ENCODE results near the gene SCYL1.
A peak's percentile ranks its signal among the peaks of the same experiment; 100 is the strongest.

The SCYL1 gene

GRCh38 chr11:65489706-65490320 lies 35.1 kb upstream of the SCYL1 start:
- no peak for TF ChIP-seq CTCF (IDR thresholded peaks at IDR 0.05; ENCODE audit: insufficient read depth, low read depth, low read length, missing control alignments)
- no peak for DNase-seq (ENCODE audit: low read depth)
- H3K4me3 ChIP-seq (ENCODE audit: low read length): no peak overlapping the region

DNA sequence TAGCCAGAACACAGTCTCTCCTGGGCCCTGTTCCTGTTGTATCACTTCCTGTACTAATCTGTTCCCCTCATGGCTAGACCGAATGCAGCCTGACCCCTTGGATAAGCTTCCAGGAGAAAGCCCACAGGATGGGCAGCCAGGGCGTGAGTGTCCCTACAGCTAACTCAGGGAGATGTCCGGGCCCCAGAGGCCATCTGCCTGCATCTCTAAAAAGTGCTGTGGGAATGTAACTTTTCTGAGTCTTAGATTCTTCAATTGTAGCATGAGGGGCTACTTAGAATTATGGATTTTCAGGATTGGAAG lies 33.8 kb upstream of the SCYL1 start:
- no peak for TF ChIP-seq CTCF (IDR thresholded peaks at IDR 0.05; ENCODE audit: insufficient read depth, low read depth, low read length, missing control alignments)
- no peak for DNase-seq (ENCODE audit: low read depth)
- H3K4me3 ChIP-seq (ENCODE audit: low read length): no peak overlapping the region

DNA sequence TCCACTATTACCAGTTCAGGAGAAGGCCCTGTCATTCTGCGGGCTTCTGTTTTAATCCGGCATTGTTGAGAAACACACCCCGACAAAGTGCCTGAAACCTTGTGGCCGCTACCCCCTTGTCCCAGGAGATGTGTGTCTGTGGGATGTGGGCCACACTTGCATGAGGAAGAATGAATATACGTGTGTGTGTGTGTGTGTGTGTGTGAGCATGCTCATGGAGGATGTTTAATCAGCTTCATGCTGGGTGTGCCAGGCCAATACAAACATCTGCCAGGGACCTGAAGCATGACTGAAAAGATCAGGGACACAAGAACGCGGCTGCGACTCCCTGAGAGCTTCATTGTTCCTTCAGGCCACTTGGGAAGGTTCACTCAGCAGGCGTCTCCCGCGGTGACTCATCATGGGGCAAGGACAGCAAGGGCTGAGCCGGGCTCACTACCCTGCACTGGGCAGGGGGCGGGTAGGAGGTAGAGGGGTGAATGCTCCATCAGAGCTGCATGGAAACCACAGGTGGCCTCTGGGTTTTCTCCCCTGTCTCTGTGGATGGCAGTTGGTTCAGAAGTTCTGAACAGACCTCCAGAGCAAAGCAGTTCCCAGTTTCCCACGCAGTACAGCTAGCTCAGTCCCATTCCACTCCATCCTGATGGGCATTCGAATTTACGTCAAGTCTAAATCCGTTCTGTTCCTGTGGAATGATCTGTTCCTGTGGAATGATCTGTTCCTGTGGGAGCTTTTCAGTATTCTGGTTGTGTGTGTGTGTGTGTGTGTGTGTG lies 33.1 kb upstream of the SCYL1 start:
- H3K4me3 ChIP-seq (ENCODE audit: low read length): peak overlapping the region; percentile 3
- no peak for TF ChIP-seq CTCF (IDR thresholded peaks at IDR 0.05; ENCODE audit: insufficient read depth, low read depth, low read length, missing control alignments)
- DNase-seq (ENCODE audit: low read depth): peak; percentile 90

GRCh38 chr11:65492387-65492636 lies 32.6 kb upstream of the SCYL1 start:
- DNase-seq (ENCODE audit: low read depth): no peak
- H3K4me3 ChIP-seq (ENCODE audit: low read length): no peak overlapping the region
- no peak for TF ChIP-seq CTCF (IDR thresholded peaks at IDR 0.05; ENCODE audit: insufficient read depth, low read depth, low read length, missing control alignments)

DNA sequence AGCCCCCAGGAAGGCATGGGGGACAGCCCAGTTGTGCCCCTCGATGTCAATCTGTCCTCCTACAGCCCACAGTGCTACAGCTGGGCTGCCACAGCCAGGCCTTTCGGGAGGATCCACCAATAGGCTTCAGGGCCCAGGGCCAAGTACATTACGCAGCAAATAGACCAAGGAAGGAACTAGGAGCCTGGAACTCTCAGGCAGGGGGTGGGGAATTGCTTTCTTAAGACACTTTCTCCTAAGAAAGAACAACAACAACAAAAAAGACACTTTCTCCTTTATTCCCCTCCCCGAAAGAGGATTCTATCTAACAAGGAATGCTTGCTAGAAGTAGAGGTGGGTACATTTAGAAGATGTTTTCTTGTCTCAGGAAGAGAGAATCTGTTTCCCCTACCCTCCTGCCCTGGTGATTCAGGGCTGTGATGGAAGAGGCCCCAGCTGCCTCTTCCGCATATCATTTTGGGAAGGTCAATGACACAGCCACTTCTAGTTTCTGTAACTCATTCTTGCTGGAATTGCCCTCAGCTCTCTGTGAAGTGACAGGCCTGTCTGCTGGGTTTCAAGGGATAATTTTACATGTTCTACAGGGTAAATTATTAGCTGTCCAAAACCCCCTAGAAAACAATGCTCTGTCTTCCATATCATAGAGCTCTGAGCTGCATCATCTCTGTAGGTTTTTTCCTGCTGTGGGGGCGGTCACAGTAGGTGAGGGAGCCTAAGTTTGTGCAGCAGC lies 32.1 kb upstream of the SCYL1 start:
- peak; percentile 92 for DNase-seq (ENCODE audit: low read depth)
- no peak for TF ChIP-seq CTCF (IDR thresholded peaks at IDR 0.05; ENCODE audit: insufficient read depth, low read depth, low read length, missing control alignments)
- peak overlapping the region; percentile 30 for H3K4me3 ChIP-seq (ENCODE audit: low read length)

DNA sequence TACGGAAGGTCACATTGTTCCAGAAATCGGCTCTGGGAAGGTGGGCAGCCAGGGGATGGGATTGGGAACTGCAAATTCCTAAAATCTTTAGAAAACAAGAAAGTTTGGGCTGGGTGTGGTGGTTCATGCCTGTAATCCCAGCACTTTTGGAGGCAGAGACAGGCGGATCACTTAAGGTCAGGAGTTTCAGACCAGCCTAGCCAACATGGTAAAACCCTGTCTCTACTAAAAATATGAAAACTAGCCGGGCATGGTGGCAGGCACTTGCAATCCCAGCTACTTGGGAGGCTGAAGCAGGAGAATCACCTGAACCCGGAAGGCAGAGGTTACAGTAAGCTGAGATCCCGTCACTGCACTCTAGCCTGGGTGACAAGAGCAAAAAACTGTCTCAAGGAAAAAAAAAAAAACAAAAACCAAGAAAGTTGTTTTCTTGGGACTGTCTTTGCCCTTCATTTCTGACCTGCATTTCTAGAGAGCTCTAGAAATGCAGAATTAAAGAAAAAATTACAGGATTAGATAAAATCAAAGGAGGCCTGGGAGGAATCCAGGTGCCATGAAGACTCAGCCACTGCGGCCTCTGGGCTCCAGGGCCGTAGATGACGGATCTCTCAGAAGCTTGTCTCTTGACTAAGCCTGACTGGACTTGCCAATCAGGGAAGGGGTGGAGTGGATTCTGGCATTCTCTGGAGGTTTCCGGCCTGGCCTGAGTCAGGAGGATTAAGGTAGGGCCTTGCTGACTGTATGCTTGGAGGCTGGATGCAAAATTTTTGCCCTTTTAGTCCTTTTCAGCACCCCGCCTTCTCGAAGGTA lies 31.3 kb upstream of the SCYL1 start:
- peak; percentile 100 for DNase-seq (ENCODE audit: low read depth)
- peak overlapping the region; percentile 30 for H3K4me3 ChIP-seq (ENCODE audit: low read length)
- no peak for TF ChIP-seq CTCF (IDR thresholded peaks at IDR 0.05; ENCODE audit: insufficient read depth, low read depth, low read length, missing control alignments)
